HG03342 (cell line): ENCODE measurements around the gene HECTD2.
"Not testable (repeated sequence)": the region's sequence is repeated elsewhere in the genome, so short reads cannot be mapped to it uniquely, and the experiment has no call there.

Experiments
- ATAC-seq: cut with Tn5 transposase; IDR thresholded peaks from one replicate; pipeline ENCODE4 v1.9.1; 2021; ENCODE audit warnings: mild to moderate bottlenecking, moderate library complexity; ENCODE audit not compliant: unreplicated experiment

Gene HECTD2

GRCh38 chr10:91472911-91473310 lies 62.8 kb downstream of the HECTD2 start:
- ATAC-seq: no peak

GRCh38 chr10:91474009-91474408 lies 63.9 kb downstream of the HECTD2 start:
- ATAC-seq: no peak

- ATAC-seq: no peak
Observed at GRCh38 chr10:91477236-91477635, 67.1 kb downstream of the HECTD2 start.

- no peak for ATAC-seq
Observed at GRCh38 chr10:91479583-91479982, 69.4 kb downstream of the HECTD2 start.

GRCh38 chr10:91487911-91488582 lies 77.9 kb downstream of the HECTD2 start:
- ATAC-seq: no peak

- no peak for ATAC-seq
Observed at GRCh38 chr10:91493313-91493712, 83.2 kb downstream of the HECTD2 start.

- ATAC-seq: no peak
Observed at GRCh38 chr10:91495402-91495801, 85.3 kb downstream of the HECTD2 start.

GRCh38 chr10:91496016-91496415 lies 85.9 kb downstream of the HECTD2 start:
- ATAC-seq: no peak

GRCh38 chr10:91511549-91512330 lies 101.6 kb downstream of the HECTD2 start:
- ATAC-seq: no peak

- ATAC-seq: no peak
Observed at GRCh38 chr10:91512458-91512857, 102.3 kb downstream of the HECTD2 start.

- no peak for ATAC-seq
Observed at GRCh38 chr10:91513598-91514424, 103.7 kb downstream of the HECTD2 start.

GRCh38 chr10:91514787-91515186 lies 104.6 kb downstream of the HECTD2 start:
- ATAC-seq: no peak

- no peak for ATAC-seq
Observed at GRCh38 chr10:91517394-91517793, 107.2 kb downstream of the HECTD2 start.

- ATAC-seq: no peak
Observed at GRCh38 chr10:91519899-91520514, 109.9 kb downstream of the HECTD2 start.

- no peak for ATAC-seq
Observed at GRCh38 chr10:91520661-91521060, 110.5 kb downstream of the HECTD2 start.

GRCh38 chr10:91521439-91521838 lies 111.3 kb downstream of the HECTD2 start:
- ATAC-seq: no peak

- no peak for ATAC-seq
Observed at GRCh38 chr10:91525896-91526712, 116.0 kb downstream of the HECTD2 start.

GRCh38 chr10:91528080-91528479 lies 117.9 kb downstream of the HECTD2 start:
- no peak for ATAC-seq

GRCh38 chr10:91528768-91529167 lies 118.6 kb downstream of the HECTD2 start:
- ATAC-seq: no peak

- not testable (repeated sequence) for ATAC-seq
Observed at GRCh38 chr10:91534789-91535188, 124.6 kb downstream of the HECTD2 start.
